IPS-18a (cell line): ENCODE results near the gene LSS.
A peak's percentile ranks its signal among the peaks of the same experiment; 100 is the strongest.

Experiments used
- H3K27ac ChIP-seq: one replicate; pipeline ENCODE4 v1.5.1; 2013; ENCODE audit warnings: low read length
- H3K27me3 ChIP-seq: one replicate; pipeline ENCODE4 v1.6.1; 2013; ENCODE audit warnings: mild to moderate bottlenecking, low read length; ENCODE audit not compliant: control insufficient read depth, insufficient read depth
- H3K36me3 ChIP-seq: one replicate; pipeline ENCODE4 v1.6.1; 2013; ENCODE audit warnings: low read depth, low read length; ENCODE audit not compliant: control insufficient read depth
- H3K4me1 ChIP-seq: one replicate; pipeline ENCODE4 v1.6.1; 2013; ENCODE audit warnings: low read depth, low read length; ENCODE audit not compliant: control insufficient read depth
- H3K4me3 ChIP-seq: one replicate; pipeline ENCODE4 v1.5.1; 2013; ENCODE audit warnings: low read length
- H3K9ac ChIP-seq: one replicate; pipeline ENCODE4 v1.6.1; 2013; ENCODE audit warnings: mild to moderate bottlenecking, low read length, moderate library complexity
- H3K9me3 ChIP-seq: one replicate; pipeline ENCODE4 v1.6.1; 2013; ENCODE audit warnings: low read depth, low read length; ENCODE audit not compliant: control insufficient read depth

Gene LSS

DNA sequence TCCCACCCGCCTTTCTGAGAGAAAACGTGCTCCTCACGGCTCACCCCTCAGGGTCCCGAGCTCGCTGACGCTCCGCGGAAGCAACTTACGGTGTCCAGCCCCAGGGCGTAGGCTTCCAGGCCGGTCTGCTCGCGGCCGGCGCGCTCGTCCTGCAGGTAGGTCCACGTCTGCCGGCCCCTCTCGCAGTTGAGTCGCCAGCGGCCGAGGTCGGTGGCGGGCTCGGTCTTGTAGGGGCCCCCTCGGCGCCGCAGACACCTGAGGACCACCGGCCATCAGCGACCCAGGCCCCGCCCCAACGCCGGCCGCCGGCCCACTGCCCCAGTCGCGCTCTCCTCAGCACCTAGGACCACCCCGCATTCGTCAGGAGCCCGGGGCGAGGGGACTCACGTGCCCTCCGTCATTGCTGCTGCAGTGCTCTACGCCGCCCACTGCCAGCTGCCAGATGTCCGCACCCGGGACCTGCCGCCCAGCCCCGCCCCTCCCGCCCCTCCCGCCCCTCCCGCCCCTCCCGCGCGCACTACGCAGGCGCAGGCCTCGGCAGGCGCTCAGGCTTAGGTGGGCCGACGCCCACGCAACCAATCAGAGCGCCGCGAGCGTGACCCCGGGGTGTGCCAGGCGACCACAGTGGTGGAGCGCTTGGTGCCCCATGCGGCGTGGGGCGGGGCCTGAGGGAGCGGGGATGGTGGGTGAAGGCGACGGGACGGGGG, at the start of gene LSS:
Gene LSS (minus strand): TSS at position 430 of the 707 bp plus-strand sequence. CDS start 29 bp downstream, at position 401.
- Histone ChIP-seq H3K27ac (peak within 1 kb of the TSS; percentile 29), H3K36me3 (peaks cover 17% of the 10 kb centered on the region), H3K9me3 (peaks cover 10% of the 10 kb centered on the region), H3K27me3 (peaks cover 5% of the 10 kb centered on the region), H3K4me1 (peaks cover 7% of the 10 kb centered on the region), H3K4me3 (peak within 1 kb of the TSS; percentile 68), H3K9ac (peak within 1 kb of the TSS; percentile 65)

DNA sequence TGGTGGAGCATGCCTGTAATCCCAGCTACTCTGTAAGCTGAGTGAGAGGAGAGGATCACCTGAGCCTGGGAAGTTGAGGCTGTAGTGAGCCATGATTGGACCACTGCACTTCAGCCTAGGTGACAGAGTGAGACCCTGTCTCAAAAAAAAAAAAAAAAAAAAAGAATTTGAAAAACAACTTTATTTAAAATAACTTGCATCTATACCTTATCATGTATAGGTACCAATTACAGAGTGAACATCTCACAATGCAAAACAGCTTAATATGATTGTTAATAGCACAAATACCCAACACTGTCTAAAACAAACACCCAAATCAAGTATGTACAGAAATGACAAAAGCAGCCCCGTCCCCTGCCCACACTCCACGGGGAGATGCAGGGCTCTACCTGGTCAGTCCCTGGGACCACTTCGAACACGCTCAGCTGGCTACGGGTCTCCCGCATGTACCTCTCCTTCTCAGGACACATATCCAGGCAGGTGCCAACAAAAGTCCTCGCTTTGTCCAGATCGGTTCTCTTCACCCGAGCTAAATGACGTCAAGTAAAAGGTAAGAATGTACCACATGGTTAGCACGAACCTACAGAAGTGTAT, 46.3 kb upstream of the LSS start:
- H3K9me3 ChIP-seq, result no peaks in the 10 kb centered on the region
- no peak overlapping the region for H3K9ac ChIP-seq
- no peaks in the 10 kb centered on the region for H3K27me3 ChIP-seq
- H3K4me1 ChIP-seq, result no peaks in the 10 kb centered on the region
- peaks cover 87% of the 10 kb centered on the region for H3K36me3 ChIP-seq
- no peak overlapping the region for H3K4me3 ChIP-seq
- no peak overlapping the region for H3K27ac ChIP-seq

DNA sequence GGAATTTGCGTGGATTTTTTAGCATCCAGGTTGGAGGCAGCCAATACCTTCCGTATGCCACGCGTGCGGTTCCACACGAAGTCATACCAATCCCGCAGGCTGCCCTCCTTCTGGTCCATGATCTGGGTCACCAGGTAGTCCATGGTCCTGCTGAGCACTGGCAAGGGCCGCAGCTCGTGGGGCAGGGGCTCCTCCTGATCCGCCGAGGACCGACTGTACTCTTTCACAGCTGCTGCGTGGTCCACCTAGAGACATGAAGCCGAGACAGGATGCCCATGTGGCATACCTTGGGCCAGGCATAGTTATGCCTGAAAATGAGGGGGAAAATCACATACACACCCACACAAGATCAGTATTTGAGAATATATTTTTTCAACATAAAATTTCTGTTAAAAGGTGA, 44.8 kb upstream of the LSS start:
- Histone ChIP-seq H3K9ac (no peak overlapping the region), H3K36me3 (peaks cover 85% of the 10 kb centered on the region), H3K4me1 (no peaks in the 10 kb centered on the region), H3K9me3 (no peaks in the 10 kb centered on the region), H3K4me3 (no peak overlapping the region), H3K27me3 (no peaks in the 10 kb centered on the region), H3K27ac (no peak overlapping the region)

DNA sequence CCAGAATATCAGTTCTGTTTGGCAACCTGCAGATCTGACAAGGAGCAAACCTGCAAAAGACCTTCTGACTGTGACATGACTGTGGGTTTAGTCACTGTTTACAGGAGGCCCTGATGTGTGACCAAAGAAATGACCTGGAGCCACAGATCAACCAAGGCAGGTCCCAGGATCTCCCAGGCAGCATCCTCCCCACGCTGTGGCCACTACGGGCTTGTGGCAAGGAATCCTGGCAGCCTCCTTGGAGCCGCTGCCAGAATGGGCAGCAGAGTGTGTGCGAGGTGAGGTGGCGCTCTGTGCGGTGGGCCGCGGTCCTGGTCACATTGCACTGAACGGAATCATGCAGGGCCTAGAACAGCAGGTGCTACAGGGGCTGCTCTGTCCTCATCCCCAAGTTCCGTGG, 40.9 kb upstream of the LSS start:
- peaks cover 79% of the 10 kb centered on the region for H3K36me3 ChIP-seq
- H3K27ac ChIP-seq, result no peak overlapping the region
- no peaks in the 10 kb centered on the region for H3K4me1 ChIP-seq
- H3K9ac ChIP-seq, result no peak overlapping the region
- H3K27me3 ChIP-seq, result no peaks in the 10 kb centered on the region
- H3K9me3 ChIP-seq, result no peaks in the 10 kb centered on the region
- no peak overlapping the region for H3K4me3 ChIP-seq

DNA sequence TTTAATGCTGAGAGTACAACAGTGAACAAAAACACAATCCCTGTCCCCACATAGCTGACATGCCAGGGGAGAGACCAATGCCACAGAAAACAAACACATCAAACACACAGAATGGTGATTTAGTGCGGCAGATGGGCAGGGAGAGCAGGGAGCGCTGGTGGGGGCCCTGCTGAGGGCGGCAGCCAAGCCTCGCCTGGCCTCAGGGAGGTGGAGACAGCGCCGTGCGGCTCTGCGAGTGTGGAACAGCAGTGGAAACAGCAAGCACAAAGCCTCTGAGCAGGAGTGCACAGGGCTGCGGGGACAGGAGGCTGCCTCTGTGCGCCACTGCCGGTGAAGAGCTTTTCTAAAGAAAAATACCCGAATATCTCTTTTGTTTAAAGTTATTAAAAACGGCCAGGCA, 39.8 kb upstream of the LSS start:
- H3K4me1 ChIP-seq, result no peaks in the 10 kb centered on the region
- H3K27ac ChIP-seq, result no peak overlapping the region
- H3K9me3 ChIP-seq, result no peaks in the 10 kb centered on the region
- peaks cover 77% of the 10 kb centered on the region for H3K36me3 ChIP-seq
- no peaks in the 10 kb centered on the region for H3K27me3 ChIP-seq
- no peak overlapping the region for H3K9ac ChIP-seq
- H3K4me3 ChIP-seq, result no peak overlapping the region

DNA sequence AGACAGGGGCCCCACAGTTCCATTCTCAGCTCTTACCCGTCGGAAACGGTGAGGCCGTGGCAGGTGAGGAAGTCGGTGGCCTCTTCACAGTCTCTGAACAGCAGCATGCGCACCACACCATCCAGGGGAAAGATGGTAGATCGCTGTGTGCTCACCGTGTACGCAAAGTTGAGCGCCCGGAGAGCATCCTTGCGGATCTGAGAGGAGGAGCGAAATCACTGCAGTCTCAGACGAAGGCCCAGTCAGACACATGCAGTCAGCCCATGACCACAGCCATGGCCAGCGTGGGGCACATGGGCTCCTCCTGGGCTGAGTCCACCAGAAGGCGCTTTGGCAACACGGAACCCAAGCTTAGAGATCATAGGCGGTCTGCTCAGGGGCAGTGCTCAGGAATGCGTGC, 38.4 kb upstream of the LSS start:
- Histone ChIP-seq H3K4me3 (no peak overlapping the region), H3K9ac (no peak overlapping the region), H3K36me3 (peaks cover 66% of the 10 kb centered on the region), H3K9me3 (no peaks in the 10 kb centered on the region), H3K4me1 (no peaks in the 10 kb centered on the region), H3K27ac (no peak overlapping the region), H3K27me3 (no peaks in the 10 kb centered on the region)

DNA sequence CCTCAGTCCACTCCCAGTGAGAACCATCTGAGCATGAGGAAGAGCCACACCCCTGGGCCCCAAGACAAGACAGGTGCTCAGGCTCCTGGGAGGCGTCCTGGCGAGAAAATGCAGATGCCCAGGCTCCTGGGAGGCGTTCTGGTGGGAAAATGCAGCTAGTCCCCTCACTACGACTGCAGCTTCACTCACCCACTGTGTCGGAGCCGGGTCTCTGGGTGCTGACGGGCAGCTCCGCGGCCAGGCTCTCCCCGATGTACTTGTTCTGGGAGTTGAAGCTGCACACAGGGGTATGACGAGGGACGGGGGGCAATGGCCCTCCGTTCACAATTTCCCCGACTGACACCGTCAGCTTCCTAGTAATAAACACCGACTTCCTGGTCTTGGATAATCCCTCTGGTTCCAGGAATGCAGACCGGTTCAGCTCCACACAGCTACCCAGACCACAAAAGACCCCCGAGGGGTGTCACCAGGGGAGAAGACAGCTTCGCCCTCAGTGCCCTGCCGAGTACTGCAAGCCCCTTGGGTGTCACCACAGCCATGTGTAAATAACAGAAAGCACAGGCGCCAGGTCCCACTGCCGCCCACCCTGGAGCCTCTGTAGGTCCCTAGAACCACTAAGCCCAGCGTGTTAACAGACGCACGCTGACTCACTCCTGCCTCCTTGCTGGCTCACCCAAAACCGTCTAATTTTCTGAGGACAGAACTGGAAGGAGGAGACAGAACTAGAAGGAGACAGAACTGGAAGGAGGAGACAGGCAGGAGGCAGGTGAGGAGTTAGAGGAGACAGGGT, 37.4 kb upstream of the LSS start:
- Histone ChIP-seq H3K36me3 (peaks cover 63% of the 10 kb centered on the region), H3K9me3 (no peaks in the 10 kb centered on the region), H3K27ac (no peak overlapping the region), H3K4me3 (no peak overlapping the region), H3K4me1 (no peaks in the 10 kb centered on the region), H3K9ac (no peak overlapping the region), H3K27me3 (no peaks in the 10 kb centered on the region)

DNA sequence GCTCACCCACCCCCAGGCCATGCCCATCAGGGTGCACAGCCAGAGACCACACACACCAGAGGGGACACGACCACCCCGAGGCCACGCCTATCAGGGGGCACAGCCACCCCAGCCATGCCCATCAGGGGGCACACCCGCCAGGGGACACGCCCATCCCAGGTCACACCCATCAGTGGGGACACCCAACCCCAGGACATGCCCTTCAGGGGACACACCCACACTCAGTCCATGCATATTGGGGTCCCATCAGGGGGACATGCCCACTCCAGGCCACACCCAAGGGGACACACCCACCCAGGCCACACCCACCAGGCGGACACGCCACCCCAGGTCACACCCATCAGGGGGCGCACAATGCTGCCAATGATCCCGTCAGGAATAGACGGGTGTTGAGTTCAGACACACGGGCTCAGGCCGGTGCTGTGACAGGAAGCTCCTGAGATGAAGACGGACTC, 36.1 kb upstream of the LSS start:
- no peak overlapping the region for H3K27ac ChIP-seq
- no peaks in the 10 kb centered on the region for H3K9me3 ChIP-seq
- H3K4me1 ChIP-seq, result no peaks in the 10 kb centered on the region
- no peak overlapping the region for H3K4me3 ChIP-seq
- no peaks in the 10 kb centered on the region for H3K27me3 ChIP-seq
- H3K36me3 ChIP-seq, result peaks cover 56% of the 10 kb centered on the region
- no peak overlapping the region for H3K9ac ChIP-seq

DNA sequence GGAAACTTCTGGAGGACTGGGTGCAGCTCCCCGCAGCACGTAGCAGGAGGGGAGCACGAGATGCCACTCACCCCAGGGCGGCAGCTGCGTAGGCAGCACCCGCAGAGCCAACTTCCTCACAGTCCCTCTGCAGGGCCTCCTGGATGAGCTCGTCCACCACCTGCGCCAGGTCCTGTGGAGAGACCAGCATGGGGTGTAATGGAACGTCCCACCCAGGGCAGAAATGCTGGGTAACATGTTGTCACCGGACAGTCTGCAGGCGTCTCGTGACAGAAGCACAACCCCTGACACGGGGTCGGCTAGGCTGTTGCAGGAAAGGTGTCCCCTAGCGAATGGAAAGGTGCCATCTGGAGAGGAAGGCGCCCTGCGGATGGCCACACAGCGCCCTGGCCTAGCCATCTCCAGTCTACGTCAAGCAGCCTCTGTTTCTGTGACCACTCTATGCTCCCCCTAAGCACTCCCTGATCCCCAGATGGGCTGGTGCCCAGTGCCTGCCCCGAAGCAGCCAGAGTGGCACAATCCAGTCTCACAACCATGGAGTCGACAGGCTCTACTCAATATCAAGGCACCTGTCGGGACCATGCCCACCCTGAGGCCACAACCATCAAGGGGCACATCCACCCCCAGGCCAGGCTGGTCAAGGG, 35.6 kb upstream of the LSS start:
- H3K36me3 ChIP-seq, result peaks cover 51% of the 10 kb centered on the region
- H3K27ac ChIP-seq, result no peak overlapping the region
- no peaks in the 10 kb centered on the region for H3K4me1 ChIP-seq
- H3K27me3 ChIP-seq, result no peaks in the 10 kb centered on the region
- H3K9ac ChIP-seq, result no peak overlapping the region
- no peaks in the 10 kb centered on the region for H3K9me3 ChIP-seq
- no peak overlapping the region for H3K4me3 ChIP-seq

DNA sequence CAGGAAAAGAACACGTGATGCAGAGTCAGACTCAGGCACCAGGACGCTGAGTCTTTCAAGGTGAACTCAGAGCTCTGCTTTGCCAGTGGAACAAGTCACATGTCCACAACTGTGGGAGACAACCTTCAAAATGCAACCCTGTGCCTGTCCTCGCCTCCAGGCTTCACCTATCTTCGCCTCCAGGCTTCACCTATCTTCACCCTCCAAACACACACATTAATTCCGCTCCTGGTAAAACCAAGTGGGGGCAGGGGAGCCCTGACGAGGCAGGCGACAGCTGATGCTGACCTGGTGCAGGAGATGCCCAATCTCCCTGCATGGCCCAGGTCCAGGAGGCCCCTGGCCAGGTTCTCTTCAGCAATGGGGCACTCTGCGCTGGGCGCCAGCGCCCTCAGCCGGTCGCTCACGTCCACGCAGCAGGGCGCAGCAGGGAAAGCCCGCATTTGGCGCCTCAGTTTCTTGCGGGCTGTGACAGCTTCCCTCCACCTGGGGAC, 28.0 kb upstream of the LSS start:
- Histone ChIP-seq H3K9ac (no peak overlapping the region), H3K36me3 (peaks cover 74% of the 10 kb centered on the region), H3K4me1 (no peaks in the 10 kb centered on the region)

DNA sequence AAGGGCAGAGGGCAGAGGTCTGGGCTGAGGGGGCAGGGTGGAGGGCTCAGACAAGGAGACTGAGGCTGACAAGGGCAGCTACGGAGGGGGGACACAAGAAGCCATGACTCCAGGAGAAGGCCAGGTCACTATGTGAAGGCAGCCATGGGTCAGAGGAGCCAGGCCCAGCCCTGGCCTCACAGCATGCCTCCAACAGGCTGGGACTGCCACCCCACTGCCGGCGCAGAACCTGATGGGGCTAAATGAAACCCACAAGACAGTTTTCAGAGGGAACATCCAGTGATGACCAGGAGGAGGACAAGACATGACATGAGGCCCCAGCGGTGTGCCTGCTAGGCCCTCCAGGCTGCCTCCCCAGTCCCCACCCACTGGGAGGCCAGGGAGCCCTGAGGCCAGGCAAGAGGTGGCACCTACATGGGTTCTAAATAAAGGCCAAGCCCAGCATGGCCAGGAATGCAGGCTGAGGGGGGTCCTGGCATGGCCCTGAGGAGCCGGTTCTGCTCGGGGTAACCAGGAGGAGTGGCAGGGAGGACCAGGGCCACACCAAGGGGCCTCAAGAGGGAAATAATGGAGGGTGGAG, 27.3 kb upstream of the LSS start:
- Histone ChIP-seq H3K27ac (no peak overlapping the region), H3K4me3 (no peak overlapping the region), H3K4me1 (no peaks in the 10 kb centered on the region), H3K9me3 (no peaks in the 10 kb centered on the region), H3K9ac (no peak overlapping the region), H3K27me3 (no peaks in the 10 kb centered on the region), H3K36me3 (peaks cover 77% of the 10 kb centered on the region)

More for the DNA sequence above, 28.0 kb upstream of the LSS start:
- no peaks in the 10 kb centered on the region for H3K9me3 ChIP-seq
- H3K4me3 ChIP-seq, result no peak overlapping the region
- H3K27me3 ChIP-seq, result no peaks in the 10 kb centered on the region
- H3K27ac ChIP-seq, result no peak overlapping the region
